ENCODE data around the gene ADNP2.

ADNP2 gene

DNA sequence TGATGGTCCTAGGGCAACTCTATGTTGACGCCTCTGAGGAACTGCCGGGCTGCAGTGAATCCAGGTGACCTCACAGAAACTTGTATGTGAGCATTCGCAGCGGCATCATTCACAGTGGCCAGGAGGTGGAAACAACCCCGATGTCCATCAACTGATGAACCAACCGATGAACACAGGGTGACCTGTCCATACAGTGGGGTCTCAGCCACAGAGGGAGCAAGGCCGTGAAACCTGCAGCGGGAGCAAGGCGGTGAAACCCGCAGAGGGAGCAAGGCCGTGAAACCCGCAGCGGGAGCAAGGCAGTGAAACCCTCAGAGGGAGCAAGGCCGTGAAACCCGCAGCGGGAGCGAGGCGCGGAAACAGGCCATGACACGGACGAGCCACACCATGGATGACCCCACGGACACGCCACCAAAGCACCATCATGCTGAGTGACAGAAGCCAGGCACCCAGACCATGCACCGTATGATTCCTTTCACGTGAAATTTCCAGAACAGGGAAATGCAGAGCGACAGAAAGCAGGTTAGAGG is 75.2 kb downstream of the ADNP2 start:
- DNase-seq (ENCODE audit: low read depth, low spot score): no peak
- no peak overlapping the region for H3K4me3 ChIP-seq (ENCODE audit: low read depth, low read length)
- TF ChIP-seq, protein P1, sequence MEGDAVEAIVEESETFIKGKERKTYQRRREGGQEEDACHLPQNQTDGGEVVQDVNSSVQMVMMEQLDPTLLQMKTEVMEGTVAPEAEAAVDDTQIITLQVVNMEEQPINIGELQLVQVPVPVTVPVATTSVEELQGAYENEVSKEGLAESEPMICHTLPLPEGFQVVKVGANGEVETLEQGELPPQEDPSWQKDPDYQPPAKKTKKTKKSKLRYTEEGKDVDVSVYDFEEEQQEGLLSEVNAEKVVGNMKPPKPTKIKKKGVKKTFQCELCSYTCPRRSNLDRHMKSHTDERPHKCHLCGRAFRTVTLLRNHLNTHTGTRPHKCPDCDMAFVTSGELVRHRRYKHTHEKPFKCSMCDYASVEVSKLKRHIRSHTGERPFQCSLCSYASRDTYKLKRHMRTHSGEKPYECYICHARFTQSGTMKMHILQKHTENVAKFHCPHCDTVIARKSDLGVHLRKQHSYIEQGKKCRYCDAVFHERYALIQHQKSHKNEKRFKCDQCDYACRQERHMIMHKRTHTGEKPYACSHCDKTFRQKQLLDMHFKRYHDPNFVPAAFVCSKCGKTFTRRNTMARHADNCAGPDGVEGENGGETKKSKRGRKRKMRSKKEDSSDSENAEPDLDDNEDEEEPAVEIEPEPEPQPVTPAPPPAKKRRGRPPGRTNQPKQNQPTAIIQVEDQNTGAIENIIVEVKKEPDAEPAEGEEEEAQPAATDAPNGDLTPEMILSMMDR (IDR thresholded peaks at IDR 0.05; ENCODE audit: insufficient read depth, low read length, missing control alignments): no peak
- CTCF ChIA-PET: interaction anchor here (2.0 kb wide), 1 partner anchor 27 kb away, joined by 6 read pairs; no protein-coding TSS in a partner anchor
- POLR2A ChIA-PET: no interaction called here

- ChIA-PET POLR2A (no interaction called here), CTCF (no interaction called here)
- no peak overlapping the region for H3K4me3 ChIP-seq (ENCODE audit: low read depth, low read length)
- TF ChIP-seq, protein P1 (IDR thresholded peaks at IDR 0.05; ENCODE audit: insufficient read depth, low read length, missing control alignments): no peak
- DNase-seq (ENCODE audit: low read depth, low spot score): no peak
Observed at GRCh38 chr18:80185545-80185944, 76.5 kb downstream of the ADNP2 start.

DNA sequence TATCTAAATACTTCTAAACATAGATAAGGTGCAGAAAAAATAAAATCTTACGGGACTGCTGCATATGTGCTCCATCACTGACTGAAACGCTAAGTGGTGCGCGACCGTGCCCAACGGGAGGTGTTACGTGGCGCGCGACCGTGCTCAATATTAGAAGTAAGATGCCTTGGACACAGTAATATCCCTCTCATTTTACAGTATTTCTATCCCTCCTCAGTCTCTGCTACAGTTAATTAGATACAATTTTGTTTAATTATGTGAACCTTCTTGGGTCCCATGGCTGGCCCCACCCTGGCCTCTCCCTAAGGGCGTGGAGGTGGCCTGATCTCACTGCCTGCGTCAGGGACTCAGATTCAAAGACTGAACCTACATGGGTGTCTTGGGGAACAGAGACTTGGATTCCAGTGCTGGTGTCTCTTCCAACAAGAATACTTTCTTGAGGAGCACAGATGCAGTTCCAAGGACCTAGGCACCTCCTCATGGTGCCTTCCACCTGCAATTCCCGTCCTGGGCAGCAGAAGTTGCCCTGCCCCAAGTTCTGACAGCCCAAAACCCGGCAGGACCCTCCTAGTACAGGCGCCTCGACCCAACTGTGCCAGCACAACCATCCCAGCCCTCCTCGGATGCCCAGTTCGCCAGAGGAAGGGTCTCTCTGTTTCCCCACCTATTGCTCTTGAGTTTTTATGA is 79.0 kb downstream of the ADNP2 start:
- no peak for DNase-seq (ENCODE audit: low read depth, low spot score)
- POLR2A ChIA-PET: no interaction called here
- TF ChIP-seq, protein P1 (IDR thresholded peaks at IDR 0.05; ENCODE audit: insufficient read depth, low read length, missing control alignments): no peak
- H3K4me3 ChIP-seq (ENCODE audit: low read depth, low read length): no peak overlapping the region
- CTCF ChIA-PET: no interaction called here

DNA sequence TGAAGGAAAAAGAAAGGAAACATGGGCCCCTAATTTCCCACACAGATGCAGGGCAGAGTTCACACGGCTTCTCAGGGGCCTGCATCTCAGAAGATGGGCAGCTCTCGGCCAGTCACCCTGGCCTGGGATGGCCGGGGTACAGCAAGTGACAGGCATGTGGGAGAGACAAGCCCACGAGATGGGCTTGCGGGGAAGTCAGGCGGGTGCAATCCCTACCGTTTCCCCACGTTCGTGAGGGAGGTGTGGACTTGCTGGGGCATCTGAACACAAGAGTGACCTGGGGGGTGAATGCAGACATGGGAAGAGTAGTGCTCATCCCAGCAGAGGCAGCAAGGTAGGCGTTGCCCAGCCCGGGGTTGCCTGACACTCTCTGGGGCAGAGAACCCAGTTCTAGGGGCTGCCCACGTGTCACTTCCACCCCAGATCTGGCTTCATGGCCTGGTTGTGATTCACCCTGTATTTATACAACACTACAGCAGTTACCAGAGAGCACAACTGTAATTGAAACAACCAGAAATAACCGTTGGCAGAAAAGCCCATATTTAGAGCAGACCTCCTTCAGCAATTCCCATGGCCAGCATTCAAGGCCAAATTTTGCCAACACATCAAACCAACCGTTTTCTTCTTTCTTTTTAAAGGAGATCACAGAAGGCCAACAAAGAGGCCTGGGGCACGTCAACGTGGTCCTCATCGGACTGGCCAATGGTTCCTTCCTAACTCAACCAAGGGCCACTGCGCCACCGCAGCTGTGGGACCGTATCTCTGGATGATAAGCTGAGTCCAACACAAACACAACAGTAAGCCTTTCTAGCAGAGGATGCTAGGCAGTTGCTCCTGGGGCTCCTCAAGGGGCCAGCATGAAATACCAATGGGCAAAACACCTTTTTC is 79.8 kb downstream of the ADNP2 start:
- ChIA-PET CTCF (no interaction called here), POLR2A (no interaction called here)
- TF ChIP-seq, protein P1 (IDR thresholded peaks at IDR 0.05; ENCODE audit: insufficient read depth, low read length, missing control alignments): no peak
- no peak for DNase-seq (ENCODE audit: low read depth, low spot score)
- H3K4me3 ChIP-seq (ENCODE audit: low read depth, low read length): no peak overlapping the region

GRCh38 chr18:80189531-80189865 is 80.4 kb downstream of the ADNP2 start:
- ChIA-PET CTCF (no interaction called here), POLR2A (no interaction called here)
- no peak overlapping the region for H3K4me3 ChIP-seq (ENCODE audit: low read depth, low read length)
- no peak for DNase-seq (ENCODE audit: low read depth, low spot score)
- TF ChIP-seq, protein P1 (IDR thresholded peaks at IDR 0.05; ENCODE audit: insufficient read depth, low read length, missing control alignments): no peak
